Endothelial cell of umbilical vein (primary cell): Measurements from ENCODE around the gene DLG3. TPM values are rescaled to one million over a fixed set of nuclear protein-coding genes. Genes with fewer than 3 reads are reported as not detected.

Source experiments
- Bru-seq: library from RNA; stranded (reverse); fragments of 400-500 nt; gene quantifications from one replicate; lab custom pipeline; 2021; lab: Mats Ljungman, UMichigan
- BruChase-seq, 2 experiments: library from RNA; stranded (reverse); fragments of 400-500 nt; gene quantifications; one replicate each; lab custom pipeline; 2021; lab: Mats Ljungman, UMichigan
- BruUV-seq: library from RNA; stranded (reverse); fragments of 400-500 nt; replicated peaks from 2 replicates; lab custom pipeline; 2021; lab: Mats Ljungman, UMichigan
- CTCF ChIA-PET: fragments of 300-600, 350-600 bp; sonication (Branson Sonifier 250); formaldehyde crosslinking; loops from one replicate; lab custom pipeline; 2021; ENCODE audit warnings: antibody characterized with exemption, inconsistent platforms; lab: Charles Lee
- POLR2A ChIA-PET: fragments of 300-600, 350-600 bp; sonication (Branson Sonifier 250); formaldehyde crosslinking; loops from one replicate; lab custom pipeline; 2021; ENCODE audit warnings: antibody characterized with exemption, inconsistent platforms; lab: Charles Lee
- DNase-seq: peaks from one replicate; pipeline ENCODE4 v3.0.0-alpha.2; 2011; ENCODE audit warnings: low read depth, low spot score
- FAIRE-seq: peaks from 2 replicates; lab custom pipeline; 2011; peaks lifted over from hg19 to GRCh38; lab: Jason Lieb, UNC
- H2AFZ ChIP-seq: 2 replicates; pipeline ENCODE4 v1.6.0; 2012; ENCODE audit warnings: low read depth, low read length, control low read depth, inconsistent platforms
- H3K27ac ChIP-seq: 2 replicates; pipeline ENCODE4 v1.5.1; 2011; ENCODE audit warnings: low read depth, mild to moderate bottlenecking, control low read depth, low read length, moderate library complexity; ENCODE audit not compliant: insufficient read depth
- H3K27me3 ChIP-seq, 2 experiments: 2 replicates each; pipeline versions ENCODE4 v1.6.0 to v1.6.1; 2011; ENCODE audit warnings: low read length in 2 of 2, mixed read lengths in 1 of 2; ENCODE audit not compliant: control insufficient read depth in 2 of 2, insufficient read depth in 2 of 2
- H3K36me3 ChIP-seq, 2 experiments: 2 replicates in 1 of 2; 3 replicates in 1 of 2; pipeline ENCODE4 v1.5.1; 2011; ENCODE audit warnings: low read length in 2 of 2, mild to moderate bottlenecking in 1 of 2, moderate library complexity in 1 of 2; ENCODE audit not compliant: control insufficient read depth in 2 of 2, insufficient read depth in 2 of 2; ENCODE audit errors: extremely low read depth in 1 of 2
- H3K4me1 ChIP-seq: 3 replicates; pipeline ENCODE4 v1.5.1; 2011; ENCODE audit warnings: mild to moderate bottlenecking, low read length; ENCODE audit not compliant: control insufficient read depth, insufficient read depth; ENCODE audit errors: extremely low read depth
- H3K4me2 ChIP-seq: 2 replicates; pipeline ENCODE4 v1.6.1; 2011; ENCODE audit warnings: low read length, control low read depth, mixed read lengths; ENCODE audit not compliant: insufficient read depth
- H3K4me3 ChIP-seq, 3 experiments: fragments of 200-600 bp in 1 of 3; sonication (generic), shearing (Covaris generic) in 1 of 3; replicated peaks in 1 of 3; 2 replicates each; pipeline ENCODE4 v1.5.1; 2011 to 2016; ENCODE audit warnings: control low read depth in 3 of 3, low read length in 3 of 3, mild to moderate bottlenecking in 2 of 3, inconsistent platforms in 1 of 3, low read depth in 1 of 3, moderate library complexity in 1 of 3; ENCODE audit not compliant: insufficient read depth in 1 of 3
- H3K79me2 ChIP-seq: 2 replicates; pipeline ENCODE4 v1.6.0; 2012; ENCODE audit warnings: low read length, inconsistent platforms; ENCODE audit not compliant: control insufficient read depth, insufficient read depth
- H3K9ac ChIP-seq: replicated peaks from 2 replicates; pipeline ENCODE3; 2011; ENCODE audit warnings: low read length, control low read depth; ENCODE audit not compliant: insufficient read depth; ENCODE audit errors: extremely low read depth
- H3K9me1 ChIP-seq: replicated peaks from 3 replicates; pipeline ENCODE4 v1.6.0; 2011; ENCODE audit warnings: mild to moderate bottlenecking, low read length; ENCODE audit not compliant: control insufficient read depth, insufficient read depth; ENCODE audit errors: extremely low read depth
- H3K9me3 ChIP-seq: replicated peaks from 2 replicates; pipeline ENCODE4 v1.5.1; 2012; ENCODE audit warnings: low read length, inconsistent platforms; ENCODE audit not compliant: control insufficient read depth, insufficient read depth
- H4K20me1 ChIP-seq: replicated peaks from 2 replicates; pipeline ENCODE3; 2011; ENCODE audit warnings: mild to moderate bottlenecking, low read length; ENCODE audit not compliant: control insufficient read depth, insufficient read depth; ENCODE audit errors: extremely low read depth
- CTCF ChIP-seq, 2 donors: IDR thresholded peaks; 1 replicate in 1 of 2; 2 replicates in 1 of 2; pipeline ENCODE4 v1.5.1; 2011; ENCODE audit warnings: low read length in 2 of 2, mild to moderate bottlenecking in 2 of 2, moderate library complexity in 2 of 2, control low read depth in 1 of 2, inconsistent platforms in 1 of 2, low read depth in 1 of 2; ENCODE audit not compliant: insufficient read depth in 1 of 2; ENCODE audit errors: extremely low read depth in 1 of 2
- EZH2 ChIP-seq: IDR thresholded peaks from 2 replicates; pipeline ENCODE4 v1.6.1; 2012; ENCODE audit warnings: borderline replicate concordance, low read depth, mild to moderate bottlenecking, moderate library complexity, low read length, inconsistent platforms; ENCODE audit not compliant: severe bottlenecking
- FOS ChIP-seq: IDR thresholded peaks from 2 replicates; pipeline ENCODE4 v1.6.1; 2011; ENCODE audit warnings: mild to moderate bottlenecking, low read length, moderate library complexity, borderline replicate concordance; ENCODE audit not compliant: insufficient read depth
- GATA2 ChIP-seq: IDR thresholded peaks from 2 replicates; pipeline ENCODE4 v1.7.0; 2011; ENCODE audit warnings: low read depth, mild to moderate bottlenecking, moderate library complexity, mixed read lengths, low read length; ENCODE audit not compliant: insufficient read length, insufficient read depth
- JUN ChIP-seq: IDR thresholded peaks from 2 replicates; pipeline ENCODE4 v1.6.1; 2011; ENCODE audit warnings: borderline replicate concordance, low read depth; ENCODE audit not compliant: insufficient read length, insufficient read depth
- MYC ChIP-seq: IDR thresholded peaks from one replicate; pipeline ENCODE4 v1.6.1; 2011; ENCODE audit warnings: mild to moderate bottlenecking, low read depth, low read length
- POLR2A ChIP-seq: IDR thresholded peaks from 2 replicates; pipeline ENCODE4 v1.6.1; 2012; ENCODE audit warnings: low read depth, mild to moderate bottlenecking, control low read depth, low read length
- POLR2AphosphoS5 ChIP-seq: IDR thresholded peaks from 2 replicates; pipeline ENCODE4 v1.6.1; 2012; ENCODE audit warnings: low read depth, mild to moderate bottlenecking, control low read depth, low read length, moderate library complexity; ENCODE audit not compliant: insufficient read depth
- dilution Hi-C: fragments of 300-500 bp; cut with MboI; formaldehyde crosslinking; loops from one replicate; pipeline ENCODE4 v1.15.0; 2019; ENCODE audit warnings: low sequenced_read_pairs; ENCODE audit not compliant: extremely low pct_ligation_motif_present
- intact Hi-C: fragments of 100-400 bp; cut with micrococcal nuclease; formaldehyde crosslinking; loops from one replicate; pipeline ENCODE4 v1.10.0; 2022
- long read RNA-seq: library from polyadenylated mRNA; stranded (forward); transcript quantifications from one replicate; pipeline ENCODE4 v2.0.0, GENCODE V29; 2021
- polyA minus RNA-seq, 3 experiments: library from RNA; depleted of rRNA, polyadenylated mRNA; stranded (reverse); fragments of >200 nt; gene quantifications; 1 replicate in 1 of 3; 2 replicates in 2 of 3; pipeline ENCODE4 v1.2.3, GENCODE V29; 2011
- polyA plus RNA-seq, 4 experiments: library from polyadenylated mRNA; depleted of rRNA in 3 of 4; stranded (reverse) in 3 of 4; unstranded in 1 of 4; fragments of >200 nt; gene quantifications; 2 replicates each; pipeline versions ENCODE4 v1.2.1 to v1.2.3, GENCODE V29; 2011 to 2012; ENCODE audit warnings: missing spikeins in 1 of 4
- total RNA-seq: library from RNA; stranded (reverse); gene quantifications from 2 replicates; pipeline ENCODE4 v1.2.3, GENCODE V29; 2021
- TF ChIP-seq, protein P1 (sequence below): IDR thresholded peaks from 2 replicates; pipeline ENCODE4 v1.6.1; 2011; ENCODE audit not compliant: insufficient read depth, insufficient read length

Gene DLG3
- 2.4 and 3.2 TPM in 2 replicates for total RNA-seq
- 0.89 and 1.2 TPM in 2 replicates for polyA plus RNA-seq
- 1.2 and 1.3 TPM in 2 replicates for polyA plus RNA-seq (2011; cell fraction: cytosol; rRNA removed)
- 3.1 and 3.5 TPM in 2 replicates for polyA plus RNA-seq (2011; cell fraction: nucleus; rRNA removed)
- polyA plus RNA-seq (2012), result 2.8 and 3.2 TPM in 2 replicates
- 2.7 and 3.4 TPM in 2 replicates for polyA minus RNA-seq
- 23.8 TPM for polyA minus RNA-seq (2011; cell fraction: cytosol; rRNA and poly(A)+ RNA removed)
- 1.1 TPM in 2 replicates for polyA minus RNA-seq (2011; cell fraction: nucleus; rRNA and poly(A)+ RNA removed)
- percentile 34 among the genes with signal in this experiment for Bru-seq, nascent RNA
- percentile 32 among the genes with signal in this experiment for BruChase-seq, experiment 1, labeled RNA remaining after a 6-hour chase
- percentile 32 among the genes with signal in this experiment for BruChase-seq, experiment 2, labeled RNA remaining after a 2-hour chase
- long read RNA-seq, partial matches to known transcripts, result 2 of 3 reads
- long read RNA-seq, other reads (novel, unspliced or antisense), result 1 of 3 reads

DNA sequence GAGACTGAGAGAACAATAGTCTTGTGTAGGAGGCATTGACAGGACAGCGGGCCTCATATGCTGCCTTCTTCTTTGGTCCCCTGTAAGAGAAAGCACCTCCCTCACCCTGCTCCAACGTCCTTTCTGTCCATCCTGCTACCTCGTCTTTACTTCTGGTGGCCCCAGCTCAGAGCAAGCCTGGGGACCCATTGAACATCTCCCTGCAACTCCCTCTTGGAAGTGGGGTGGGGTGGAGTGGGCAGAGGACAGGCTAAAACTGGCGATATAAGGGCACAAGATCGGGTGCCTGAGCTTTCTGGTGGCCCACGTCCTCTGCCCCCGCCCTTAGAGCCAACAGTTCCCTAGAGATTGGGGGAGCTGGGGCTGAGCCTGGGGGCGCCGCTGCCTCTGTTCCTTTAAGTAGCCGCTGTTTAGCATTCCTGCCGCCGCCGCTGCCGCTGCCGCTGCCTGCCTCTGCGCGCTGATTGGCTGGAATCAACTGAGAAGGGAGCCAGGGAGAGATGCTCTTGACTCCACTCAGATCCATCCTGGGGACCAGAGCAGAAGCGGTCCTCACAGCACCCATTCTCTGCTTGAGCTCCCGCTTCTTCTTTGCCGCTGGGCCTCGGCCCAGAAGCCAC is at the start of gene DLG3:
TSS of gene DLG3 (plus strand) at position 510 of the 620 bp plus-strand sequence. CDS start 367 bp downstream, outside the sequence.
- Histone ChIP-seq H3K36me3 (no peaks in the 10 kb centered on the region), H3K4me1 (no peaks in the 10 kb centered on the region), H3K9ac (no peak within 1 kb of the TSS), H3K9me3 (no peaks in the 10 kb centered on the region), H3K9me1 (no peaks in the 10 kb centered on the region), H4K20me1 (no peaks in the 10 kb centered on the region), H3K4me2 (no peak within 1 kb of the TSS), H3K4me3 (no peak within 1 kb of the TSS), H3K27me3 (peaks cover 15 to 25% of the 10 kb centered on the region in 2 experiments), H3K79me2 (no peaks in the 10 kb centered on the region), H3K27ac (no peak within 1 kb of the TSS), H2AFZ (peak within 1 kb of the TSS; percentile 37)
- intact Hi-C loops (no loop called here), dilution Hi-C loops (no loop called here)
- ChIA-PET POLR2A (no interaction called here), CTCF (interaction anchor here (2.4 kb wide), 1 partner anchor 8 kb away, joined by 13 read pairs; no protein-coding TSS in a partner anchor)
- DNase-seq, result no peak
- BruUV-seq, result no TSS peak
- FAIRE-seq, result peak; percentile 54
- TF ChIP-seq EZH2 (no peak), FOS (no peak), GATA2 (no peak), MYC (no peak), JUN (no peak), CTCF (IDR thresholded peaks at IDR 0.05; ENCODE audit: extremely low read depth in 1 of 2, insufficient read depth in 1 of 2, low read depth in 1 of 2, low read length in 2 of 2) (no peak), POLR2AphosphoS5 (no peak), POLR2A (no peak)
- TF ChIP-seq, protein P1, sequence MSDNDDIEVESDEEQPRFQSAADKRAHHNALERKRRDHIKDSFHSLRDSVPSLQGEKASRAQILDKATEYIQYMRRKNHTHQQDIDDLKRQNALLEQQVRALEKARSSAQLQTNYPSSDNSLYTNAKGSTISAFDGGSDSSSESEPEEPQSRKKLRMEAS, result no peak
